ENCODE results near the gene LIMD2. TPM values are rescaled to one million over a fixed set of nuclear protein-coding genes. Genes with fewer than 3 reads are reported as not detected.

Gene LIMD2
- polyA plus RNA-seq, 3 donors: 10.4 to 18.8 (median 14.2) TPM

- no peak overlapping the region for H3K27ac ChIP-seq (ENCODE audit: low read depth, low read length)
- 80 to 94% (median 85%) methylated on average over 5 of the region's 5 CpGs for WGBS, 3 donors
Observed at GRCh38 chr17:63703029-63703428, 3.1 kb upstream of the LIMD2 start.

GRCh38 chr17:63702721-63703015 lies 2.7 kb upstream of the LIMD2 start:
- WGBS, 3 donors: 80 to 88% (median 82%) methylated on average over 6 of the region's 6 CpGs
- no peak overlapping the region for H3K27ac ChIP-seq (ENCODE audit: low read depth, low read length)

- no peak overlapping the region for H3K27ac ChIP-seq (ENCODE audit: low read depth, low read length)
- WGBS, 3 donors: 55 to 86% (median 64%) methylated on average over 17 to 19 of the region's 19 CpGs
Observed at GRCh38 chr17:63701868-63702720, 2.2 kb upstream of the LIMD2 start.

- peak overlapping the region; percentile 4 for H3K27ac ChIP-seq (ENCODE audit: low read depth, low read length)
- WGBS, 3 donors: 48 to 82% (median 48%) methylated on average over 10 of the region's 10 CpGs
Observed at GRCh38 chr17:63701456-63701820, 1.5 kb upstream of the LIMD2 start.

- 4 to 24% (median 5%) methylated on average over 67 to 88 of the region's 88 CpGs for WGBS, 3 donors
Observed at GRCh38 chr17:63700528-63701455, 867 bp upstream of the LIMD2 start.

GRCh38 chr17:63698886-63699637 lies 863 bp downstream of the LIMD2 start:
- no peak overlapping the region for H3K27ac ChIP-seq (ENCODE audit: low read depth, low read length)
- WGBS, 3 donors: 10 to 20% (median 16%) methylated on average over 30 to 45 of the region's 45 CpGs

More at GRCh38 chr17:63700528-63701455, 867 bp upstream of the LIMD2 start:
- H3K27ac ChIP-seq (ENCODE audit: low read depth, low read length): peak overlapping the region; percentile 4

- WGBS, 3 donors: 34 to 47% (median 38%) methylated on average over 23 to 24 of the region's 24 CpGs
- H3K27ac ChIP-seq (ENCODE audit: low read depth, low read length): no peak overlapping the region
Observed at GRCh38 chr17:63698381-63698885, 1.5 kb downstream of the LIMD2 start.

- H3K27ac ChIP-seq (ENCODE audit: low read depth, low read length): no peak overlapping the region
- WGBS, 3 donors: 57 to 66% (median 61%) methylated on average over 22 of the region's 22 CpGs
Observed at GRCh38 chr17:63697341-63698286, 2.3 kb downstream of the LIMD2 start.

- no peak overlapping the region for H3K27ac ChIP-seq (ENCODE audit: low read depth, low read length)
- 50 to 66% (median 54%) methylated on average over 9 of the region's 9 CpGs for WGBS, 3 donors
Observed at GRCh38 chr17:63696381-63696961, 3.5 kb downstream of the LIMD2 start.

GRCh38 chr17:63695889-63696288 lies 4.0 kb downstream of the LIMD2 start:
- 83 to 85% (median 84%) methylated on average over 6 of the region's 6 CpGs for WGBS, 3 donors
- H3K27ac ChIP-seq (ENCODE audit: low read depth, low read length): no peak overlapping the region

- 75 to 81% (median 80%) methylated on average over 15 of the region's 15 CpGs for WGBS, 3 donors
- H3K27ac ChIP-seq (ENCODE audit: low read depth, low read length): no peak overlapping the region
Observed at GRCh38 chr17:63694950-63695773, 4.8 kb downstream of the LIMD2 start.

GRCh38 chr17:63694229-63694949 lies 5.5 kb downstream of the LIMD2 start:
- H3K27ac ChIP-seq (ENCODE audit: low read depth, low read length): no peak overlapping the region
- 81 to 87% (median 84%) methylated on average over 12 of the region's 12 CpGs for WGBS, 3 donors

GRCh38 chr17:63693411-63694113 lies 6.4 kb downstream of the LIMD2 start:
- H3K27ac ChIP-seq (ENCODE audit: low read depth, low read length): no peak overlapping the region

GRCh38 chr17:63692195-63692816 lies 7.6 kb downstream of the LIMD2 start:
- 96% methylated on average over 11 of the region's 11 CpGs for WGBS, 3 donors
- H3K27ac ChIP-seq (ENCODE audit: low read depth, low read length): no peak overlapping the region

More at GRCh38 chr17:63693411-63694113, 6.4 kb downstream of the LIMD2 start:
- 87 to 92% (median 88%) methylated on average over 18 of the region's 18 CpGs for WGBS, 3 donors

GRCh38 chr17:63689479-63689878 lies 10.4 kb downstream of the LIMD2 start:
- H3K27ac ChIP-seq (ENCODE audit: low read depth, low read length): no peak overlapping the region
- WGBS, 3 donors: 96 to 98% (median 96%) methylated on average over 14 of the region's 14 CpGs
